ENCODE data around the gene HECW1.
A peak's percentile ranks its signal among the peaks of the same experiment; 100 is the strongest.

Gene HECW1

GRCh38 chr7:43508461-43508860 is 396.0 kb downstream of the HECW1 start:
- TF ChIP-seq POU6F1 (CRISPR knock-in tag; IDR thresholded peaks at IDR 0.05; ENCODE audit: borderline replicate concordance, low read depth) (no peak), RARB (CRISPR knock-in tag; IDR thresholded peaks at IDR 0.05) (no peak), ZNF565 (CRISPR knock-in tag; conservative IDR thresholded peaks at IDR 0.05; ENCODE audit: low read depth) (no peak), ESRRG (CRISPR knock-in tag; IDR thresholded peaks at IDR 0.05) (no peak), ZFP3 (CRISPR knock-in tag; IDR thresholded peaks at IDR 0.05) (no peak), PPARA (CRISPR knock-in tag; IDR thresholded peaks at IDR 0.05; ENCODE audit: borderline replicate concordance) (no peak), GLIS3 (CRISPR knock-in tag; IDR thresholded peaks at IDR 0.05) (no peak), TCF4 (CRISPR knock-in tag; IDR thresholded peaks at IDR 0.05; ENCODE audit: borderline replicate concordance) (no peak), ZFP30 (CRISPR knock-in tag; IDR thresholded peaks at IDR 0.05) (no peak), TSHZ2 (CRISPR knock-in tag; IDR thresholded peaks at IDR 0.05) (no peak), CSDC2 (CRISPR knock-in tag; IDR thresholded peaks at IDR 0.05) (no peak), ZNF70 (CRISPR knock-in tag; IDR thresholded peaks at IDR 0.05) (no peak)
- no peak for ATAC-seq

- TF ChIP-seq SNAI2 (CRISPR knock-in tag; IDR thresholded peaks at IDR 0.05) (no peak), RARB (CRISPR knock-in tag; IDR thresholded peaks at IDR 0.05) (no peak), PPARA (CRISPR knock-in tag; IDR thresholded peaks at IDR 0.05; ENCODE audit: borderline replicate concordance) (no peak)
- no peak for ATAC-seq
Measured at GRCh38 chr7:43509906-43510305, 397.5 kb downstream of the HECW1 start.

- TF ChIP-seq ZNF70 (CRISPR knock-in tag; IDR thresholded peaks at IDR 0.05) (no peak), TOX (CRISPR knock-in tag; IDR thresholded peaks at IDR 0.05; ENCODE audit: borderline replicate concordance) (no peak), POU6F1 (CRISPR knock-in tag; IDR thresholded peaks at IDR 0.05; ENCODE audit: borderline replicate concordance, low read depth) (no peak), CREB5 (CRISPR knock-in tag; IDR thresholded peaks at IDR 0.05; ENCODE audit: low read depth) (no peak), SNAI2 (CRISPR knock-in tag; IDR thresholded peaks at IDR 0.05) (no peak), ZNF8 (CRISPR knock-in tag; IDR thresholded peaks at IDR 0.05) (no peak), BACH2 (CRISPR knock-in tag; IDR thresholded peaks at IDR 0.05; ENCODE audit: borderline replicate concordance) (no peak), PATZ1 (CRISPR knock-in tag; IDR thresholded peaks at IDR 0.05; ENCODE audit: borderline replicate concordance) (no peak), ZFP30 (CRISPR knock-in tag; IDR thresholded peaks at IDR 0.05) (no peak), ISL1 (CRISPR knock-in tag; IDR thresholded peaks at IDR 0.05) (no peak)
- peak; percentile 67 for ATAC-seq
Measured at GRCh38 chr7:43511029-43511428, 398.6 kb downstream of the HECW1 start.

Data from SK-N-SH treated with all-trans-retinoic acid at 6 μM for 48 hours (cell line).